Left lobe of liver (tissue), 2 donors: Measurements from ENCODE around the gene KSR1. TPM values are rescaled to one million over a fixed set of nuclear protein-coding genes. Genes with fewer than 3 reads are reported as not detected.
A peak's percentile ranks its signal among the peaks of the same experiment; 100 is the strongest.

Experiments used
- ATAC-seq: fragments of 200-7000 bp; cut with Tn5 transposase; one replicate; pipeline ENCODE4 v1.9.1; 2020; ENCODE audit warnings: mild to moderate bottlenecking, moderate library complexity
- DNase-seq: peaks from one replicate; pipeline ENCODE4 v3.0.0-alpha.2; 2020; ENCODE audit warnings: low spot score
- total RNA-seq: library from RNA; stranded (reverse); gene quantifications from one replicate; pipeline ENCODE4 v1.2.1, GENCODE V29; 2021
- donor health status: DM: no; HTN: no; CAD: no; lungs with moderate emphysema.
- donor health status: DM: no; HTN: yes; CAD: no.

The KSR1 gene
- total RNA-seq, 1 donor from 2014 or later = 11.4 TPM

- DNase-seq (no peak), ATAC-seq (no peak)
Observed at GRCh38 chr17:27545562-27546229, 89.4 kb downstream of the KSR1 start.

GRCh38 chr17:27546624-27547300, 90.5 kb downstream of the KSR1 start:
- DNase-seq (no peak), ATAC-seq (no peak)

GRCh38 chr17:27547301-27547683, 91.0 kb downstream of the KSR1 start:
- ATAC-seq = no peak
- no peak for DNase-seq

GRCh38 chr17:27548369-27548768, 92.1 kb downstream of the KSR1 start:
- DNase-seq (no peak), ATAC-seq (no peak)

GRCh38 chr17:27549251-27549893, 93.1 kb downstream of the KSR1 start:
- DNase-seq (peak; percentile 62), ATAC-seq (peak; percentile 49)

GRCh38 chr17:27550291-27550930, 94.2 kb downstream of the KSR1 start:
- ATAC-seq (no peak), DNase-seq (no peak)

GRCh38 chr17:27550974-27551505, 94.8 kb downstream of the KSR1 start:
- DNase-seq = no peak
- ATAC-seq = no peak

GRCh38 chr17:27551701-27552248, 95.5 kb downstream of the KSR1 start:
- DNase-seq (no peak), ATAC-seq (no peak)

GRCh38 chr17:27552276-27552732, 96.1 kb downstream of the KSR1 start:
- DNase-seq (no peak), ATAC-seq (no peak)

- DNase-seq = no peak
- ATAC-seq = peak; percentile 65
Observed at GRCh38 chr17:27553019-27553511, 96.8 kb downstream of the KSR1 start.

- DNase-seq (no peak), ATAC-seq (no peak)
Observed at GRCh38 chr17:27554152-27554551, 97.9 kb downstream of the KSR1 start.

GRCh38 chr17:27554911-27555310, 98.7 kb downstream of the KSR1 start:
- ATAC-seq (no peak), DNase-seq (no peak)

GRCh38 chr17:27555339-27555738, 99.1 kb downstream of the KSR1 start:
- no peak for DNase-seq
- ATAC-seq = no peak

GRCh38 chr17:27558341-27558740, 102.1 kb downstream of the KSR1 start:
- no peak for ATAC-seq
- no peak for DNase-seq

- ATAC-seq (peak; percentile 93), DNase-seq (peak; percentile 75)
Observed at GRCh38 chr17:27558842-27559505, 102.7 kb downstream of the KSR1 start.

- ATAC-seq = peak; percentile 55
Observed at GRCh38 chr17:27559506-27560481, 103.5 kb downstream of the KSR1 start.

GRCh38 chr17:27560668-27561067, 104.4 kb downstream of the KSR1 start:
- ATAC-seq = no peak
- no peak for DNase-seq

More at GRCh38 chr17:27559506-27560481, 103.5 kb downstream of the KSR1 start:
- peak; percentile 54 for DNase-seq

GRCh38 chr17:27562777-27563455, 106.7 kb downstream of the KSR1 start:
- ATAC-seq (no peak), DNase-seq (no peak)
